Pancreas (tissue), 10 donors: ENCODE data around the gene CYP2S1. TPM values are rescaled to one million over a fixed set of nuclear protein-coding genes. Genes with fewer than 3 reads are reported as not detected.
"Not testable (repeated sequence)": the region's sequence is repeated elsewhere in the genome, so short reads cannot be mapped to it uniquely, and the experiment has no call there.

Experiments used
- ATAC-seq, 4 donors: fragments of 200-7000 bp; cut with Tn5 transposase; one replicate each; pipeline versions ENCODE4 v1.8.0 to v1.9.1; 2020; ENCODE audit warnings: mild to moderate bottlenecking in 4 of 4, moderate library complexity in 4 of 4
- DNase-seq, 6 donors: peaks; one replicate each; pipeline ENCODE4 v3.0.0-alpha.2; 2020
- FAIRE-seq: peaks from 2 replicates; lab custom pipeline; 2012; peaks lifted over from hg19 to GRCh38; lab: Jason Lieb, UNC
- H3K27ac ChIP-seq, 4 donors: fragments of 200-600 bp; sonication (generic); 1 replicate in 3 of 4; 2 replicates in 1 of 4; pipeline versions ENCODE4 v1.5.0 to v1.8.0; 2020
- H3K27me3 ChIP-seq, 4 donors: fragments of 200-600 bp; one replicate each; pipeline ENCODE4 v1.8.0; 2021
- H3K36me3 ChIP-seq, 3 donors: fragments of 200-600 bp; sonication (generic) in 1 of 3; one replicate each; pipeline versions ENCODE4 v1.5.0 to v1.8.0; 2020 to 2021
- H3K4me1 ChIP-seq, 3 donors: fragments of 200-600 bp; one replicate each; pipeline ENCODE4 v1.8.0; 2021
- H3K4me3 ChIP-seq, 4 donors: fragments of 200-600 bp; sonication (generic) in 2 of 4; one replicate each; pipeline versions ENCODE4 v1.5.0 to v1.8.0; 2020 to 2021
- H3K9me3 ChIP-seq, 4 donors: fragments of 200-600 bp; one replicate each; pipeline ENCODE4 v1.8.0; 2021
- WGBS, 2 donors: extraction: QIAGEN DNeasy Blood & Tissue Kit; methylation state at CpG; one replicate each; pipeline ENCODE4 v1.1.7; 2013; 5-methylcytosine and 5-hydroxymethylcytosine counted together
- intact Hi-C, 3 donors: fragments of 100-400 bp; cut with DNase I; formaldehyde crosslinking; loops; one replicate each; pipeline versions ENCODE4 v1.11.1 to v1.14.2; 2022
- polyA plus RNA-seq, 2 donors: library from polyadenylated mRNA; stranded (reverse); fragments of 200-250 nt; gene quantifications; one replicate each; pipeline ENCODE4 v1.2.3, GENCODE V29; 2013
- total RNA-seq, 6 donors: library from RNA; stranded (reverse); fragmentation: NEBNext Ultra II Directional in 4 of 6; extraction: Animal tissue kit (Norgen Biotek cat#: 25700) in 4 of 6; gene quantifications; one replicate each; pipeline versions ENCODE4 v1.2.1 to v1.2.4, GENCODE V29; 2021 to 2023
- TF ChIP-seq, protein P1 (sequence below), 4 donors: fragments of 200-600 bp; sonication (generic) in 3 of 4; IDR thresholded peaks; one replicate each; pipeline versions ENCODE4 v1.5.0 to v1.8.0; 2021; ENCODE audit warnings: antibody characterized with exemption in 4 of 4
- donor health status: healthy with polysubstance abuse.
- donor health status: DM: no; HTN: no; CAD: no; lungs with moderate emphysema.
- donor health status: DM: no; HTN: no; CAD: no.
- donor health status: control.
- donor health status: control.
- donor health status: Bipolar disorder and iron deficiency.
- donor health status: DM: yes; HTN: yes; CAD: no.
- donor health status: DM: no; HTN: no; CAD: no.
- donor health status: DM: no; HTN: no; CAD: no.
- donor health status: DM: yes; HTN: yes; CAD: no.

The CYP2S1 gene
- total and polyA plus RNA-seq, 8 donors: 0.09 to 2.6 (median 0.43) TPM

DNA sequence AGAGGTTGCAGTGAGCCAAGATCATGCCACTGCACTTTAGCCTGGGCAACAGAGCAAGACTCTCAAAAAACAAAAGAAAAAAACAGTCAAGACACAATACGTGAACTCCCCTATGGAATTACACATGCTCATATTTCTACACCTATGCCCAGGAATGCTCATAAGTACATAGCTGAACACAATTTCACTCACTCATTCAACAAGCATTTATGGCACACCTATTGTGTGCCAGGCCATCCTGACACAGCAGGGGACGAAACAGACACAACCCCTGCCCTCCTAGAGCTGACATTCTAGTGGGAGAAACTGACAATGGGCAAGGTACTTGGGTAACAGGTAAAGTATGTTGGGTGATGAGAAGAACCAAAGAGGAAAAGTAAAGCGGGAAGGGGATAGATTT is 35.5 kb downstream of the CYP2S1 start:
- H3K27me3 ChIP-seq: no peaks in the 10 kb centered on the region
- 73 to 81% methylated on average over 3 of the region's 3 CpGs for WGBS, 2 donors
- no peak overlapping the region for H3K27ac ChIP-seq
- no peak for DNase-seq
- no peak overlapping the region for H3K4me3 ChIP-seq
- intact Hi-C loops: no loop called here
- H3K4me1 ChIP-seq: no peaks in the 10 kb centered on the region
- TF ChIP-seq, protein P1, sequence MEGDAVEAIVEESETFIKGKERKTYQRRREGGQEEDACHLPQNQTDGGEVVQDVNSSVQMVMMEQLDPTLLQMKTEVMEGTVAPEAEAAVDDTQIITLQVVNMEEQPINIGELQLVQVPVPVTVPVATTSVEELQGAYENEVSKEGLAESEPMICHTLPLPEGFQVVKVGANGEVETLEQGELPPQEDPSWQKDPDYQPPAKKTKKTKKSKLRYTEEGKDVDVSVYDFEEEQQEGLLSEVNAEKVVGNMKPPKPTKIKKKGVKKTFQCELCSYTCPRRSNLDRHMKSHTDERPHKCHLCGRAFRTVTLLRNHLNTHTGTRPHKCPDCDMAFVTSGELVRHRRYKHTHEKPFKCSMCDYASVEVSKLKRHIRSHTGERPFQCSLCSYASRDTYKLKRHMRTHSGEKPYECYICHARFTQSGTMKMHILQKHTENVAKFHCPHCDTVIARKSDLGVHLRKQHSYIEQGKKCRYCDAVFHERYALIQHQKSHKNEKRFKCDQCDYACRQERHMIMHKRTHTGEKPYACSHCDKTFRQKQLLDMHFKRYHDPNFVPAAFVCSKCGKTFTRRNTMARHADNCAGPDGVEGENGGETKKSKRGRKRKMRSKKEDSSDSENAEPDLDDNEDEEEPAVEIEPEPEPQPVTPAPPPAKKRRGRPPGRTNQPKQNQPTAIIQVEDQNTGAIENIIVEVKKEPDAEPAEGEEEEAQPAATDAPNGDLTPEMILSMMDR (IDR thresholded peaks at IDR 0.05): no peak
- FAIRE-seq: no peak
- no peaks in the 10 kb centered on the region for H3K9me3 ChIP-seq
- no peak for ATAC-seq
- no peaks in the 10 kb centered on the region for H3K36me3 ChIP-seq

DNA sequence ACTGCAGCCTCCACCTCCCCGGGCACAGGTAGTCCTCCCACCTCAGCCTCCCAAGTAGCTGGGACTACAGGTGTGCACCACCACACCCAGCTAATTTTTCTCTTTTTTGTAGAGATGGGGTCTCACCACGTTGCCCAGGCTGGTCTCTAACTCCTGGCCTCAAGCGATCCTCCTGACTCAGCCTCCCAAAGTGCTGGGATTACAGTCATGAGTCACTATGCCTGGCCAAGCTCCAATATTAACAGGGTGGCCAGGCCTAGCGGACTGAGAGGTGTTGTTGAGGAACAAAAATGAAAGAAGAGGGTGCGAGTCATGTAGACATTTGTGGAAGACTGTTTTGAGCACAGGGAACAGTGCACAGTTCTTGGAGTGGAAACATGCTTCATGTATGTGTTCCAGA is 36.3 kb downstream of the CYP2S1 start:
- H3K36me3 ChIP-seq, H3K27ac ChIP-seq, H3K4me3 ChIP-seq, intact Hi-C loops, FAIRE-seq, DNase-seq, ATAC-seq, H3K9me3 ChIP-seq, H3K4me1 ChIP-seq, H3K27me3 ChIP-seq: not testable (repeated sequence)
- WGBS, 2 donors: 81 to 91% methylated on average over 5 of the region's 5 CpGs

- intact Hi-C loops: no loop called here
- Histone ChIP-seq H3K4me3 (no peak overlapping the region), H3K9me3 (no peaks in the 10 kb centered on the region), H3K27ac (no peak overlapping the region), H3K4me1 (no peaks in the 10 kb centered on the region), H3K36me3 (no peaks in the 10 kb centered on the region), H3K27me3 (no peaks in the 10 kb centered on the region)
- no peak for DNase-seq
- TF ChIP-seq, protein P1 (IDR thresholded peaks at IDR 0.05): no peak
- WGBS, 2 donors: 84 to 89% methylated on average over 3 of the region's 3 CpGs
- no peak for FAIRE-seq
- ATAC-seq: no peak
Measured at GRCh38 chr19:41230067-41230857, 37.2 kb downstream of the CYP2S1 start.

DNA sequence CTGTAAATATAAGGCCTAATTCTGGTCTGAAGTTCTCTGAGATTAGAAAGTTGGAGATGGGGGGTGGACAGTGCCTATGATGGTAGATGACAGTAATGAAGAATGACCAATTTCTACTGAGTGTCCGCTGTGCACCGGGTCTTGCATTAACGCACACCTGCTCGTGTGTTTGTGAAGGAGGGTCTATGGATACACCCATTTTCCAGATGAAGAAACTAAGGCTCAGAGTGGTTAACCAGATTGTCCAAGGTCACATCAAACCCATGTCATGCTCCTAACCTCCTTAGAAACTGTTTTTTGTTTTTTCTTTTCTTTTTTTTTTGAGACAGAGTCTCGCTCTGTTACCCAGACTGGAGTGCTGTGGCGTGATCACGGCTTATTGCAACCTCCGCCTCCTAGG is 39.7 kb downstream of the CYP2S1 start:
- 85 to 93% methylated on average over 8 of the region's 8 CpGs for WGBS, 2 donors
- no peak for FAIRE-seq
- TF ChIP-seq, protein P1 (IDR thresholded peaks at IDR 0.05): no peak

GRCh38 chr19:41233748-41234240 is 40.8 kb downstream of the CYP2S1 start:
- FAIRE-seq (no peak), DNase-seq (peak in 1 of 6 donors; percentile 35), ATAC-seq (peak in 3 of 4 donors; percentile 44 to 84 (median 63))
- Histone ChIP-seq H3K27me3 (no peaks in the 10 kb centered on the region), H3K4me1 (no peaks in the 10 kb centered on the region), H3K36me3 (no peaks in the 10 kb centered on the region), H3K4me3 (no peak overlapping the region), H3K9me3 (no peaks in the 10 kb centered on the region), H3K27ac (no peak overlapping the region)
- TF ChIP-seq, protein P1 (IDR thresholded peaks at IDR 0.05): no peak
- 66 to 81% methylated on average over 4 of the region's 4 CpGs for WGBS, 2 donors
- intact Hi-C loops: no loop called here

More for the DNA sequence above, 39.7 kb downstream of the CYP2S1 start:
- Histone ChIP-seq H3K9me3 (no peaks in the 10 kb centered on the region), H3K27me3 (no peaks in the 10 kb centered on the region), H3K27ac (no peak overlapping the region), H3K36me3 (no peaks in the 10 kb centered on the region), H3K4me1 (no peaks in the 10 kb centered on the region), H3K4me3 (no peak overlapping the region)
- DNase-seq (no peak), ATAC-seq (no peak)
- intact Hi-C loops: no loop called here
